GM12873 (cell line): Measurements from ENCODE around the gene ARL1.

Source experiments
- TF ChIP-seq, protein P1 (sequence below): IDR thresholded peaks from 2 replicates; pipeline ENCODE4 v1.5.1; 2012; ENCODE audit warnings: low read depth, mild to moderate bottlenecking, moderate library complexity, low read length, control low read depth; ENCODE audit not compliant: insufficient read depth; ENCODE audit errors: missing control alignments

The ARL1 gene

DNA sequence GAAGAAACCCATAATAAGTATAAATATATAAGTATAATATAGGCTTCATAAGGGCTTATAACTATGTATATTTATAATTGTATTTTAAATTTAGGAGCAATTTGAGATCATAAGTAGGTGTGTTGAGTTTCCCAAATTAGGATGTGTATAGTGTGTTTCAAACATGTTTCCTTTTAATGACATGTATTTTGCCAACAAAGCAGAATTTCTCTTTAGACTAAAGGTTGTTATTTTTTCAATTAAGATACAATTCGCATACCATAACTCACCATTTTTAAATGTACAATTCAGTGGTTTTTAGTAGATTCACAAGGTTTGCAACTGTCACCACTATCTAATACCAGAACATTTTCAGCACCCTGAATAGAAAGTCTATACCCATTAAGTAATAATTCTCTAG lies 7.7 kb upstream of the ARL1 start:
- TF ChIP-seq, protein P1, sequence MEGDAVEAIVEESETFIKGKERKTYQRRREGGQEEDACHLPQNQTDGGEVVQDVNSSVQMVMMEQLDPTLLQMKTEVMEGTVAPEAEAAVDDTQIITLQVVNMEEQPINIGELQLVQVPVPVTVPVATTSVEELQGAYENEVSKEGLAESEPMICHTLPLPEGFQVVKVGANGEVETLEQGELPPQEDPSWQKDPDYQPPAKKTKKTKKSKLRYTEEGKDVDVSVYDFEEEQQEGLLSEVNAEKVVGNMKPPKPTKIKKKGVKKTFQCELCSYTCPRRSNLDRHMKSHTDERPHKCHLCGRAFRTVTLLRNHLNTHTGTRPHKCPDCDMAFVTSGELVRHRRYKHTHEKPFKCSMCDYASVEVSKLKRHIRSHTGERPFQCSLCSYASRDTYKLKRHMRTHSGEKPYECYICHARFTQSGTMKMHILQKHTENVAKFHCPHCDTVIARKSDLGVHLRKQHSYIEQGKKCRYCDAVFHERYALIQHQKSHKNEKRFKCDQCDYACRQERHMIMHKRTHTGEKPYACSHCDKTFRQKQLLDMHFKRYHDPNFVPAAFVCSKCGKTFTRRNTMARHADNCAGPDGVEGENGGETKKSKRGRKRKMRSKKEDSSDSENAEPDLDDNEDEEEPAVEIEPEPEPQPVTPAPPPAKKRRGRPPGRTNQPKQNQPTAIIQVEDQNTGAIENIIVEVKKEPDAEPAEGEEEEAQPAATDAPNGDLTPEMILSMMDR: no peak

DNA sequence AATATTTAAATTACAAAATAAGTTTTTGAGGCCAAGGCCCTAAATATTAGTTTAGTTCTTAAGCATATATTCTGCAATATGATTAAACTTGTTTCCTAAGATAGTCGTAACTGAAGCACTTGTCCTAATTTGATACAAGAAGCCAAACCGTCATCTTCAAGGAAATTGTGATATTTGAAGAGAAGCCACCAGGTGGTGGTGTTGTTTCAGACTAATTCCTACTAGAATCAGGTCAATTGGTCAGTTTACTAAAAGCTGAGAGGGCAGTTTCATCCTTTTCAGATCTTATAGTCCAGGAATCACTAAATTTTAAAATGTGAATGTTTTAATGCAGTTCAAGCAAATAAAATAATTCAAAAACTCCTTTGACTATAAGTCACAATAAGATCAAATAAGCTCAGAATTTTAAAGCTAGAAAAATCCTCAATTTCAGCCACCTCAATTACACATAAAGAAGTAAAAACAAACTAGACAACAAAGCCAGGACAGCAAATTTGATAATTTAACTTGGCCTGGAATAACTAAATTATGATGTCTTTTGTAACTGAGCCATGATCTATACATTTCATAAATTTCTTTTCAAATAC lies 7.1 kb upstream of the ARL1 start:
- TF ChIP-seq, protein P1: peak; percentile 58

DNA sequence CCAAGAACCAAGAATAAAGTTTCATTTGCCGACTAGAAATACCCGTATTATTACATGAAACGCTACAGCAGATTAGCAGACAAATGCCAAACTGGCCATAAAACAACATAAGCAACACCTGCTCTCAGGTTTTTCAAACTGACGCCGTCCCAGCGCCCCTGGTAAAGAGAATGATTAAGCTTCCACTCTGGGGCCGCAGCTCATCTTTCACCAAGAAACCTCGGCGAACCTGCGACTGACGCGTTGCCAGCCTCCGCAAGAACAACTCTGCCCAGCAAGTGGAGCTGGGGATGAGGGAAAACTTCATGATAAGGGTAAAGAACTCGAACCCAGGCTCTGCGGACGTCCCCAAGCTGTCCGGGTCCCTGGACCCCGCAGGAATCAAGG lies 530 bp downstream of the ARL1 start:
- TF ChIP-seq, protein P1: no peak

DNA sequence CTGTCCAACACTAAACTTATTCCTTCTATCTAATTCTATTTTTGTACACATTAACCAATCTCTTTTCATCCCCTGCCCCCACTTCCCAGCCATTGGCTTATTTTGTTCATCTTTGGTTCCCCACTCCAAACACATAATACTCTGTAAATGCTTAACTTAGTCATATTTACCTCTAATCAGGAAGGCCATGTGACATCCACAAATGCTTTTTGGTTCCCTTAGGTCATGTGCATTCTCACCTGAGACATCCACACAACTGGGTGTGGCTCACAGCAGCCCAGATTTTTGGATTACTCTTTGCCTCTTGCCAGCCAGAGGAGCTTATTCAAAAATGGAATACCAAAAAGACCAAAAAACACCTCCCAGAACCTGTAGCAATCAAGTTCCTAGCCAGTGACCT lies 28.4 kb downstream of the ARL1 start:
- TF ChIP-seq, protein P1: no peak

DNA sequence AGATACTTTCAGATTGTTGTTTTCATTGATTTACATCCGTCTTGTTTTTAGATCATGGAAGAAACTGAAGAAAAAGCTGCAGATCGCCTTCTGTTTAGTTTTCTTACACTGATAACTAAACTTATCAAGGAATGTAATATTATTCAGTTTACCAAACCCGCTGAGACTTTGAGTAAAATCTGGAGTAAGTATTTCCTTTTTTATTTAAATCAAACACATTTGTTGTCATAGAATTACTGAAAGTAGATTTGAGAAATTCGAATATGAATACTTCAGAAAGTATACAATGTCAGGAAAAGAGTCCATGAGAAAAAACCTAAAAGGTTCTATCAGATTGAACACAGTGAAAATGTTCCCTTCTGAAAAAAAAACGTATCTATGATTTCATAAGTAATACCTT lies 32.0 kb downstream of the ARL1 start:
- TF ChIP-seq, protein P1: no peak

DNA sequence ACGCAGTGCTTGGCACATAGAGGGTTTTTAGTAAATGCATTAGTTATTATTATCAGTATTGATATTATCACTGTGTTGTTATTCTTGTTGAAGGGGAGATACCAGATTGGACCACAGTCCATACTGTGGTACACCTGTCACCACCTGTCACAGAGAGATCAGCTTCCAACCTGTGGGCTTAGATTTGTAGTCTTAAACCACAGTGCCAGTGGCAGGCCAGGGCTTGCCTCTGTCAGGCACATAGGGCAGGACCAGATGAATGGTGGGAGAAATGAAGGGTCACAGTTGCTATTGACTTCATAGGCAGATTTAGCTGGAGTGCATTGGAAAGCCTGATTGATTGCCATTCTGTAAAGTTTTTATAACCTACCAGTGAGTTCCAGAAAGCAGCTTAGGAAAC lies 35.1 kb downstream of the ARL1 start:
- TF ChIP-seq, protein P1: no peak

DNA sequence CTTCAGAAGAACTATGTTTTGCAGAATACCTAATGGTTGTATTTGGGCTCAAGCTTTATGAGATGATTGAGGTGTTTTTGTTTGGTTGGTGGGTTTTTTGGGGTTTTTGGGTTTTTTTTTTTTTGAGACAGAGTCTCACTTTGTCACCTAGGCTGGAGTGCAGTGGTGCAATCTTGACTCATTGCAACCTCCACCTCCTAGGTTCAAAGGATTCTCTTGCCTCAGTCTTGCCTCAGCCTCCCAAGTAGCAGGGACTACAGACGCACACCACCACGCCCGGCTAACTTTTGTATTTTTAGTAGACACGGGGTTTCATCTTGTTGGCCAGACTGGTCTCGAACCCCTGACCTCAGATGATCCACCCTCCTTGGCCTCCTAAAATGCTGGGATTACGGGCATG lies 39.6 kb downstream of the ARL1 start:
- TF ChIP-seq, protein P1: no peak
